Measurements from ENCODE around the gene FAM135A.

FAM135A gene

GRCh38 chr6:70411542-70412251 lies 1.6 kb upstream of the FAM135A start:
- TF ChIP-seq, protein P1, sequence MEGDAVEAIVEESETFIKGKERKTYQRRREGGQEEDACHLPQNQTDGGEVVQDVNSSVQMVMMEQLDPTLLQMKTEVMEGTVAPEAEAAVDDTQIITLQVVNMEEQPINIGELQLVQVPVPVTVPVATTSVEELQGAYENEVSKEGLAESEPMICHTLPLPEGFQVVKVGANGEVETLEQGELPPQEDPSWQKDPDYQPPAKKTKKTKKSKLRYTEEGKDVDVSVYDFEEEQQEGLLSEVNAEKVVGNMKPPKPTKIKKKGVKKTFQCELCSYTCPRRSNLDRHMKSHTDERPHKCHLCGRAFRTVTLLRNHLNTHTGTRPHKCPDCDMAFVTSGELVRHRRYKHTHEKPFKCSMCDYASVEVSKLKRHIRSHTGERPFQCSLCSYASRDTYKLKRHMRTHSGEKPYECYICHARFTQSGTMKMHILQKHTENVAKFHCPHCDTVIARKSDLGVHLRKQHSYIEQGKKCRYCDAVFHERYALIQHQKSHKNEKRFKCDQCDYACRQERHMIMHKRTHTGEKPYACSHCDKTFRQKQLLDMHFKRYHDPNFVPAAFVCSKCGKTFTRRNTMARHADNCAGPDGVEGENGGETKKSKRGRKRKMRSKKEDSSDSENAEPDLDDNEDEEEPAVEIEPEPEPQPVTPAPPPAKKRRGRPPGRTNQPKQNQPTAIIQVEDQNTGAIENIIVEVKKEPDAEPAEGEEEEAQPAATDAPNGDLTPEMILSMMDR (IDR thresholded peaks at IDR 0.05; ENCODE audit: insufficient read depth, low read length), result no peak
- TF ChIP-seq SPI1 (IDR thresholded peaks at IDR 0.05; ENCODE audit: borderline replicate concordance, low read depth) (no peak), POLR2AphosphoS5 (IDR thresholded peaks at IDR 0.05; ENCODE audit: low read depth) (no peak), GABPA (IDR thresholded peaks at IDR 0.05; ENCODE audit: low read depth) (no peak)
- TF ChIP-seq, protein P2, sequence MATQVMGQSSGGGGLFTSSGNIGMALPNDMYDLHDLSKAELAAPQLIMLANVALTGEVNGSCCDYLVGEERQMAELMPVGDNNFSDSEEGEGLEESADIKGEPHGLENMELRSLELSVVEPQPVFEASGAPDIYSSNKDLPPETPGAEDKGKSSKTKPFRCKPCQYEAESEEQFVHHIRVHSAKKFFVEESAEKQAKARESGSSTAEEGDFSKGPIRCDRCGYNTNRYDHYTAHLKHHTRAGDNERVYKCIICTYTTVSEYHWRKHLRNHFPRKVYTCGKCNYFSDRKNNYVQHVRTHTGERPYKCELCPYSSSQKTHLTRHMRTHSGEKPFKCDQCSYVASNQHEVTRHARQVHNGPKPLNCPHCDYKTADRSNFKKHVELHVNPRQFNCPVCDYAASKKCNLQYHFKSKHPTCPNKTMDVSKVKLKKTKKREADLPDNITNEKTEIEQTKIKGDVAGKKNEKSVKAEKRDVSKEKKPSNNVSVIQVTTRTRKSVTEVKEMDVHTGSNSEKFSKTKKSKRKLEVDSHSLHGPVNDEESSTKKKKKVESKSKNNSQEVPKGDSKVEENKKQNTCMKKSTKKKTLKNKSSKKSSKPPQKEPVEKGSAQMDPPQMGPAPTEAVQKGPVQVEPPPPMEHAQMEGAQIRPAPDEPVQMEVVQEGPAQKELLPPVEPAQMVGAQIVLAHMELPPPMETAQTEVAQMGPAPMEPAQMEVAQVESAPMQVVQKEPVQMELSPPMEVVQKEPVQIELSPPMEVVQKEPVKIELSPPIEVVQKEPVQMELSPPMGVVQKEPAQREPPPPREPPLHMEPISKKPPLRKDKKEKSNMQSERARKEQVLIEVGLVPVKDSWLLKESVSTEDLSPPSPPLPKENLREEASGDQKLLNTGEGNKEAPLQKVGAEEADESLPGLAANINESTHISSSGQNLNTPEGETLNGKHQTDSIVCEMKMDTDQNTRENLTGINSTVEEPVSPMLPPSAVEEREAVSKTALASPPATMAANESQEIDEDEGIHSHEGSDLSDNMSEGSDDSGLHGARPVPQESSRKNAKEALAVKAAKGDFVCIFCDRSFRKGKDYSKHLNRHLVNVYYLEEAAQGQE (IDR thresholded peaks at IDR 0.05; ENCODE audit: insufficient replicate concordance, low read depth), result no peak
- no peak overlapping the region for H3K27ac ChIP-seq (replicated peaks)
- no peaks in the 10 kb centered on the region for H3K27me3 ChIP-seq (ENCODE audit: insufficient read depth, poor library complexity, severe bottlenecking)
- H3K4me3 ChIP-seq (replicated peaks; ENCODE audit: insufficient read depth, low read length), result no peak overlapping the region
- DNase-seq (ENCODE audit: low read depth in 1 of 2, low spot score in 1 of 2), result no peak

DNA sequence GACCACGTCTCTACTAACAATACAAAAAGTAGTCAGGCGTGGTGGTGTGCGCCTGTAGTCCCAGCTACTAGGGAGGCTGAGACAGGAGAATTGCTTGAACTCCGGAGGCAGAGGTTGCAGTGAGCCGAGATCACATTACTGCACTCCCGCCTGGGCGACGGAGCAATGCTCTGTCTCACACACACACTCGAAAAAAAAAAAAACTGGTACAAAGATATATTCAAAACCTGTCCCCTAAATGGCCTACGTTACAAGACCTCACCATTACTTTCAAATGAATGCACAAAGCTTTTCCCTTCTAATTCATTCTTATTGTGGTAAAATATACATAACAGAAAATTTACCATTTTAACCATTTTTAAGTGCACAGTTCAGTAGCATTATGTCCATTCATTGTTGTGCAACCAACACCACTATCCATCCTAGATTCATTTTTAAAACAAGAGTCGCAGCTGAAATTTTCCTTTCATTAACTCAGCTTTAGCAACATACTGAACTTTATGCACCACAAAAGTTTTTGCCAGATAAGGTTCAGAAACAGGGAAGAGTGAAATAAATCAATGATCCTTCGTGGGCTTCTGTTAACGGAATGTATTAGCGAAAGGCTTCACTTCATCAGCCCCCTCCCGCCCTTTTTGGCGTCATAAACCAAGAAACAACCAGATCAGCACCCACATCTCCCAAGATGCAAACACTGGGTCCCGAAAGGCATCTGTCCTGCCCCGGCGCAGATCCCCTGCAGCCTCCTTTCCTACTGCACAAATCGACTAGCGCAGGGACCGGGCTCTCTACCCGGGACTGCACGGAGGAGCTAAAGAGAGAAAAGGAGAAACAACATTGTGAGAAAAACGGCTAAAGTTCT lies 825 bp upstream of the FAM135A start:
- TF ChIP-seq POLR2AphosphoS5 (IDR thresholded peaks at IDR 0.05; ENCODE audit: low read depth) (no peak), SPI1 (IDR thresholded peaks at IDR 0.05; ENCODE audit: borderline replicate concordance, low read depth) (no peak), GABPA (IDR thresholded peaks at IDR 0.05; ENCODE audit: low read depth) (no peak)
- TF ChIP-seq, protein P2 (IDR thresholded peaks at IDR 0.05; ENCODE audit: insufficient replicate concordance, low read depth), result no peak
- TF ChIP-seq, protein P1 (IDR thresholded peaks at IDR 0.05; ENCODE audit: insufficient read depth, low read length), result no peak
- Histone ChIP-seq H3K27ac (replicated peaks) (peak overlapping the region; percentile 73), H3K27me3 (ENCODE audit: insufficient read depth, poor library complexity, severe bottlenecking) (no peaks in the 10 kb centered on the region), H3K4me3 (replicated peaks; ENCODE audit: insufficient read depth, low read length) (peak overlapping the region; percentile 96)
- DNase-seq (ENCODE audit: low read depth in 1 of 2, low spot score in 1 of 2), result no peak

DNA sequence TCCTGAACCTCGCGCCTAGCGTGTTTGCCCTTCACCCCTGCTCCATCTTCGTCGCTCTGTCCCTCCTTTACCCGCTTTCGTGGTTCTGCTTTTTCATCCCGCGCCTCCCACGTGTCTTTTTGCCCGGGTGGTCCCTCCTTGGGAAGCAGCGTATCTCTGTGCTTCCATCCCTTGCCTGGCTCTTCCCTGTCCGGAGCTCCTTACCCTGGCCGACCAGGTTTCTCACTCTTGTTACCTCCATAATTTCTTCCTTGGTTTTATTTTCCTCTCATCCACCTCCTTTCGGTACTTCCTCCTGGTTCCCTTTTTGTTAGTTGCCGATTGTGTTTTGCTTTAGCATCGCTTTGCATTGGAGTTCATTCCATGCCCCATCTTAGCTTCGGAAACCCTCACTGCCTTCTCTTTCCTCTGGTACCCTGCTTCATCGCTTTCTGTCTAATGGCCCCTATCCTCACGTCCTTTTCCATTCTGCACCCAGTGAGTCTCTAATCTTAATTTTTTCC lies 735 bp downstream of the FAM135A start:
- peak in 1 of 2 experiments; percentile 54 for DNase-seq (ENCODE audit: low read depth in 1 of 2, low spot score in 1 of 2)
- peak overlapping the region; percentile 73 for H3K27ac ChIP-seq (replicated peaks)
- H3K27me3 ChIP-seq (ENCODE audit: insufficient read depth, poor library complexity, severe bottlenecking), result no peaks in the 10 kb centered on the region
- TF ChIP-seq, protein P2 (IDR thresholded peaks at IDR 0.05; ENCODE audit: insufficient replicate concordance, low read depth), result no peak
- no peak for TF ChIP-seq POLR2AphosphoS5 (IDR thresholded peaks at IDR 0.05; ENCODE audit: low read depth)
- TF ChIP-seq SPI1 (IDR thresholded peaks at IDR 0.05; ENCODE audit: borderline replicate concordance, low read depth), result 0 out of 2 replicates have a peak, but pooled peaks have one; percentile 26
- peak overlapping the region; percentile 96 for H3K4me3 ChIP-seq (replicated peaks; ENCODE audit: insufficient read depth, low read length)

Data from HL-60 (cell line).